Activated CD8-positive, alpha-beta memory T cell treated with anti-CD3 and anti-CD28 coated beads for 36 hours (primary cell): ENCODE results near the gene LASP1NB.
"Not testable (repeated sequence)": the region's sequence is repeated elsewhere in the genome, so short reads cannot be mapped to it uniquely, and the experiment has no call there.

Experiments
- CTCF ChIA-PET: fragments of 350-600 bp; sonication (Branson Sonifier 250); formaldehyde crosslinking; loops from one replicate; lab custom pipeline; 2021; ENCODE audit warnings: antibody characterized with exemption; lab: Charles Lee
- POLR2A ChIA-PET: fragments of 350-600 bp; sonication (Branson Sonifier 250); formaldehyde crosslinking; loops from one replicate; lab custom pipeline; 2021; ENCODE audit warnings: antibody characterized with exemption; lab: Charles Lee

Gene LASP1NB

DNA sequence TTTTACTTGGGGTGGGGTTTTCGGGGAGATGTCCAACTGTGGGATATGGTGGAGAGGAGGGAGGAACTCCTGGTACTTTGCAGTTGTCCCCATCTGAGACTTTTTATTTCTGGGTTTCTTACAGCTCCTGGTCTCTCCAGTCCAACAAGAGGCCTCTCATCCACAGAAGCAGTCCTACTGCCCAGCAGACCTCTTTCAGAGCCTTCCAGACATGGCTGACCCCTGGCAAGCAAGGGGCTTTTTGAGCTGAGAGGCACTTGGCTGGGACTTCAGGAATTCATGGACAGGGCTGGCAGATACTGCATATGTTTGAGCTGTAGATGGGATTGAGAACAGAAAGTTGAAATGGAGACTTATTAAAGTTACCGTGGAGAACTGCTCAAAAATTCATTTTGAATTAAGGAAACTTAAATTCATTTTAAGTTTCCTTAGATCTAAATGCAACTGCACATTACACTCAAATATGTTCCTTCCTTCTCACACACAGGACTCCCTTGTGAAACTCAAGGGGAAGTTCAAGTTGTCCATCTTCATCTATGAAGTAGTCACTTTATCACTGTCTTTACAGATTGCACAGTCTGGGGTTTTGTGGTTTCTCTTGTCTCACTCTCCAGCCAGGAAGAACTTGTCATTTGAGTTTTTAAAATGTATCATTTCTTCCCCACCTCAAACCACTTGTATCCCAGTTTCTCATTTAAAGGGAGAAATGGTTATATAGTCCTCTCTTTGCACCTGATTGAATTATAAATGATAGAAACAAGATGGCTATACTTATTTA is 1.1 kb downstream of the LASP1NB start:
- ChIA-PET CTCF (interaction anchor here (0.6 to 1.9 kb wide), 4 partner anchors 34 to 248 kb away, joined by 3 to 6 read pairs (median 5); partner anchors contain the start of gene RPL23), POLR2A (no interaction called here)

DNA sequence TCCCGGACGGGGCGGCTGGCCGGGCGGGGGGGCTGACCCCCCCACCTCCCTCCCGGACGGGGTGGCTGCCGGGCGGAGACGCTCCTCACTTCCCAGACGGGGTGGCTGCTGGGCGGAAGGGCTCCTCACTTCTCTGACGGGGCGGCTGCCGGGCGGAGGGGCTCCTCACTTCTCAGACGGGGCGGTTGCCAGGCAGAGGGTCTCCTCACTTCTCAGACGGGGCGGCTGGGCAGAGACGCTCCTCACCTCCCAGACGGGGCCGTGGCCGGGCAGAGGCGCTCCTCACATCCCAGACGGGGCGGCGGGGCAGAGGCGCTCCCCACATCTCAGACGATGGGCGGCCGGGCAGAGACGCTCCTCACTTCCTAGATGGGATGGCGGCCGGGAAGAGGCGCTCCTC is 5.4 kb downstream of the LASP1NB start:
- CTCF ChIA-PET, POLR2A ChIA-PET: not testable (repeated sequence)

- POLR2A ChIA-PET: not testable (repeated sequence)
- CTCF ChIA-PET: interaction anchor here (0.6 kb wide), 1 partner anchor 908 kb away, joined by 3 read pairs; no protein-coding TSS in a partner anchor
Measured at GRCh38 chr17:38933962-38934361, 8.5 kb downstream of the LASP1NB start.

DNA sequence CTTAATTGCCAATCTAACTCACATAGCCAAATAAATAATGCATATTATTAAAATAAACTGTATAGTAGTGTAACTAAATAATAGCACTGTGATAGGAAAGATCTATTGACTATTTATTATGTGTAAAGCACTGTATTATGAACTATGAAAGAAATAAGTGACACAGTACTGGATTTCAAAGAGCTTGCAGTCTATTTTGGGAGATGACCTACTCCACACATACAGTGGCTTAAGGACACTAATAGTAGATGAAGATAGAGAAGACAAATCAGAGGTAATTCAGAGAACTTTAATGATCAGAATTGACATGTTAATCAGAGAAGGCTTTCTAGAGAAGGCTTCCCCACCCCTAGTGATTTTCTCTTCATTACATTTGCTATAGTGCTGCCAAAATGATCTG is 14.6 kb downstream of the LASP1NB start:
- CTCF ChIA-PET: interaction anchor here (0.6 kb wide), 2 partner anchors 28 to 134 kb away, joined by 3 read pairs; no protein-coding TSS in a partner anchor
- POLR2A ChIA-PET: interaction anchor here (0.5 kb wide), 1 partner anchor 41 kb away, joined by 3 read pairs; no protein-coding TSS in a partner anchor

DNA sequence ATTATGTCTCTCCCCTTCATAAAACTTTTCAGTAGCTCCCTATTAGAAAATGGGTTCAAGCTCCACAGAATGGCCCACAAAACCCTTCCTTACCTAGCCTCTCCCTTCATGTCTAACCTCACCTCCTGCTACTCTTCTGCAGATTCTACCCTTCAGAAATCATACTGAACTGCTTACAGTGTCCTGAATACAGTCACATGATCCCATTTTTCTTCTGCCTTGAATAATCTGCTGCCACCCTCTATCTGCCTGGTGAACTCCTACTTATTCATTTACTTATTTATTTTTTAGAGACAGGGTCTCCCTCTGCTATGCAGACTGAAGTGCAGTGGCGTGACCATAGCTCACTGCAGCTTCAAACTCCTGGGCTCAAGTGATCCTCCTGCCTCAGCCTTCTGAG is 15.0 kb downstream of the LASP1NB start:
- POLR2A ChIA-PET: interaction anchor here (0.5 kb wide), 1 partner anchor 41 kb away, joined by 3 read pairs; no protein-coding TSS in a partner anchor
- CTCF ChIA-PET: interaction anchor here (0.8 kb wide), 1 partner anchor 16 kb away, joined by 3 read pairs; no protein-coding TSS in a partner anchor

GRCh38 chr17:38942696-38943334 is 17.4 kb downstream of the LASP1NB start:
- CTCF ChIA-PET: interaction anchor here (1.1 kb wide), 1 partner anchor 302 kb away, joined by 3 read pairs; no protein-coding TSS in a partner anchor
- POLR2A ChIA-PET: no interaction called here

DNA sequence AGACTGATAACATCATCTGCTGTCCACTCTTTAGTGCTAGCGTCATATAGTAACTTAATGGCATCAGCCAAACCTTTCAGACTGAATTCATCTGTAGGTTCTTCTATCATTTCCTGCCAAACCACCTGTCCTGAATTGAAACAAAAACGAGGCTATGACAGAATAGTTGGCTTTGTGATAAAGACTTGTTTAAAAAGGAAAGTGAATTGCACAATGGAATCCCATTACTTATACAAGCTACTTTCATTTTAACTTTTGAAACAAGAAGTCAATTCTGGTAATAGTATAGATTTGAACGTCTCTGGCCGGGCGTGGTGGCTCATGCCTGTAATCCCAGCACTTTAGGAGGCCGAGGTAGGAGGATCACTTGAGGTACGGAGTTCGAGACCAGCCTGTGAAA is 18.2 kb downstream of the LASP1NB start:
- ChIA-PET CTCF (interaction anchor here (1.1 kb wide), 1 partner anchor 301 kb away, joined by 3 read pairs; no protein-coding TSS in a partner anchor), POLR2A (no interaction called here)

- CTCF ChIA-PET: no interaction called here
Measured at GRCh38 chr17:38947189-38947588, 21.8 kb downstream of the LASP1NB start.

GRCh38 chr17:38953800-38954199 is 28.4 kb downstream of the LASP1NB start:
- CTCF ChIA-PET, POLR2A ChIA-PET: not testable (repeated sequence)

More at GRCh38 chr17:38947189-38947588, 21.8 kb downstream of the LASP1NB start:
- POLR2A ChIA-PET: no interaction called here

GRCh38 chr17:38958326-38958725 is 32.9 kb downstream of the LASP1NB start:
- ChIA-PET POLR2A (no interaction called here), CTCF (interaction anchor here (0.5 kb wide), 1 partner anchor 282 kb away, joined by 3 read pairs; no protein-coding TSS in a partner anchor)

DNA sequence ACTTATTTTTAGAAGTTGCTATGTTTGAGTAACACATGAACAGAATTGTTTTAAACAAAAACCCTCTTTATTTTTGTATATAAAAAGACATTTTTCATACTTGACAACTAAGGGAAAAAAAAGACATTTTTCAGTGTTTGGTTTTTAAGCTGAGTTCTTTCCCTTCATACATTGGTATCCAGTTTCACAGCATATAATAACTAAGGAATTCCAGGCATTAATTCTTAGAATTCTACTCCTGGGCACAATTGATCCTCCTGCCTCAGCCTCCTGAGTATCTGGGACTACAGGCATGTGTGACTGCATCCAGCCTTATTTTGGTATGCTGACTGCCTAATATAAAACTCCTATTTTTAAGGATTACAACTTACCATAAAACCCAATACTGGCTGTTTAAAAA is 33.3 kb downstream of the LASP1NB start:
- CTCF ChIA-PET: no interaction called here
- POLR2A ChIA-PET: no interaction called here

DNA sequence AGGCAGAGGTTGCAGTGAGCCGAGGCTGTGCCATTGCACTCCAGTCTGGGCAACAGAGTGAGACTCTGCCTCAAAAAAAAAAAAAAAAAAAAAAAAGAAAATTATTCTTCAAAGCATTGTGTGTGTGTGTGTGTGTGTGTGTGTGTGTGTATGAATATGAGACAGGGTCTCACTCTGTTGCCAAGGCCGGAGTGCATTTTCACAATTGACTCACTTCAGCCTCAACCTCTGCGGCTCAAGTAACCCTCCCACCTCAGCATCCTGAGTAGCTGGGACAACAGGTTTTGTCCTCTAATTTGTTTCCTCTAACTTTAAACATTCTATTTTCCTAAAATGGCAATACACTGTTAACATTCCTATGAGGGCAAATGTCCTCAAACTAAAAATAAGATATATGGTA is 34.1 kb downstream of the LASP1NB start:
- CTCF ChIA-PET: no interaction called here
- POLR2A ChIA-PET: no interaction called here

- POLR2A ChIA-PET: no interaction called here
- CTCF ChIA-PET: interaction anchor here (0.6 kb wide), 1 partner anchor 23 kb away, joined by 4 read pairs; no protein-coding TSS in a partner anchor
Measured at GRCh38 chr17:38960402-38960801, 35.0 kb downstream of the LASP1NB start.

DNA sequence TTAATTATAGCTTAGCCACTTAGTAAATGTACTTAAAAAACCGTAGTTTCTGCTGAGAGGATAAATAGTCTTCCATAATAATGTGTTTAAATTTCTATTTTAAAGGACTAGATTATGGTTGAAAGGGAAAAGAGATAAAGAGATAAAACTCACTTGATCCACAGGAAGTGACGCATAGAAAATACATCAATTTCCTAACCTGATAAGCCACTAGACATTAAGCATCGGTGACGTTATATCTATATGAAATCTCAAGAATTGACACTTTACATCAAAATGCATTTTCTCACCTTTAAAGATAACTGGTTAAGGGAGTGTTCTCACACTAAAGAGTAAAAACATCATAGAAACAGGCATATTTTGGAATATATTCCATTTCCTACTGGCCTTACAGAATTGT is 36.0 kb downstream of the LASP1NB start:
- CTCF ChIA-PET: no interaction called here
- POLR2A ChIA-PET: no interaction called here

DNA sequence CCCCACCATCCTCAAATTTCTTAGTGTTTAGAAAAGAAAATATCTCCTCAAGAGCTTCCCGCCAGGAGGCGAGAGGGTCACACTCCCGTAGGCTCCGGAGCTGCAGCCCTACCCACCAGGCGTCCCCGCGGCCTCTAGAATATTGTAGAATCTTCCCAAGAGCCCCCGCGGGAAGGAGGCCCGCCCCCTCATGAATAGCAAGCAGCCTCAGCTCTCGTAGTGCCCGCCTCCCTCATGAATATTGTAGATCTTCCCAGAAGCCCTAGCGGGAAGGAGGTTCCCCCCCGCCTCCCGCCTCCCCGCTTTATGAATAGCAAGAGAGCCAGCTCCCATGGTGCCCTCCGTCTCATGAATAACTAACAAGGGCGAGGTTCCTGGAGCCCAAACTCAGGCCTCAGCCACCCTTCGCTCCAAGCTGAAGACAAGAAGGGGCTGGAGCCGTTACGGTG is 41.9 kb downstream of the LASP1NB start, which contains the start of gene FBXO47:
Gene FBXO47 (minus strand): TSS at position 114 of the 449 bp plus-strand sequence. CDS start 4,378 bp downstream, outside the sequence.
- ChIA-PET POLR2A (no interaction called here), CTCF (interaction anchor here (0.8 to 0.9 kb wide), 2 partner anchors 89 to 207 kb away, joined by 3 read pairs; no protein-coding TSS in a partner anchor)

- ChIA-PET POLR2A (no interaction called here), CTCF (interaction anchor here (0.7 kb wide), 1 partner anchor 196 kb away, joined by 4 read pairs; the partner anchor contains the start of gene ARL5C)
Measured at GRCh38 chr17:38969281-38969680, 43.9 kb downstream of the LASP1NB start.

GRCh38 chr17:38970128-38970527 is 44.7 kb downstream of the LASP1NB start:
- CTCF ChIA-PET: interaction anchor here (1.2 kb wide), 1 partner anchor 13 kb away, joined by 3 read pairs; no protein-coding TSS in a partner anchor
- POLR2A ChIA-PET: no interaction called here

DNA sequence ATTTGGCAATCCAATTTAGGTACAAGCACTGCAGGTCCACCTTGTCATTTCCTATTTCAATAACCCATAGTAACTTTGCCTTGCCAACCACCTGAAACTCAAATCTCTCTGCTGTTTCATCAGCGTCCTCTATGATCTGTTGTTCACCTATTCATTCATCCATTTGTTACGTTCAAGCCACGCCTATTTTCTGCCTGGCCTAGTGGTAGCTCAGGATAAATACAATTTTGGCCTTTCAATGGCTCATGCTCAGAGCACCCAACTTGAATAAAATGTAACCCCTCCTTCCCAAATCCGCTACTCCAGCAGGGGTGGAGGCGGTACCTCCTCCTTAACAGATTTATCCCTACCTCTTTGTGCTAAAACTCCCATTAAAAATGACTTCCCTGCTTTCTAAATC is 45.4 kb downstream of the LASP1NB start:
- CTCF ChIA-PET: interaction anchor here (1.2 kb wide), 1 partner anchor 12 kb away, joined by 3 read pairs; no protein-coding TSS in a partner anchor
- POLR2A ChIA-PET: no interaction called here

- POLR2A ChIA-PET: interaction anchor here (0.6 kb wide), 1 partner anchor 224 kb away, joined by 4 read pairs; no protein-coding TSS in a partner anchor
- CTCF ChIA-PET: interaction anchor here (0.7 kb wide), 2 partner anchors 113 to 138 kb away, joined by 3 to 4 read pairs; no protein-coding TSS in a partner anchor
Measured at GRCh38 chr17:38976187-38976551, 50.8 kb downstream of the LASP1NB start.
